GM19328 (cell line): Measurements from ENCODE around the gene PTX4.

Experiments used
- ATAC-seq: cut with Tn5 transposase; IDR thresholded peaks from one replicate; pipeline ENCODE4 v1.9.1; 2021; ENCODE audit warnings: mild to moderate bottlenecking, moderate library complexity; ENCODE audit not compliant: unreplicated experiment

PTX4 gene

DNA sequence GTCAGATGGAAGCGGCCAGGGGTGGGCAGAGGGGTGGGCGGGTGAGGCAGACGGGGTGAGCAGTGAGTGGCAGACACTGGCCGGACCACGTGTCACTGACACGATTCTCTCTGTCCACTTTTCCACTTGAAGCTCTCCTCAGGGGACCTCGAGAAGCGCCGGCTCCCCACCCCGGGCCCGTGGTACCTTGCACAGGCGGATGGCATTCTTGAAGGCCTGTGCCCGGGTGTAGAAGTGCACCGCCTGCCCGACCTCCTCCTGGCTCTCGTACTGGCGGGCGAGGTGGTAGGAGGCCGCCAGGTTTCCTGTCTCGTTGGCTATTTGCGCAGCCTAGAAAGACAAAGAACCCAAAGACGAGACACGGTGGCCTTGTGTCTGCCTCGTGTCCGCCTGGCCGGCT lies 35.6 kb upstream of the PTX4 start:
- ATAC-seq, result no peak

DNA sequence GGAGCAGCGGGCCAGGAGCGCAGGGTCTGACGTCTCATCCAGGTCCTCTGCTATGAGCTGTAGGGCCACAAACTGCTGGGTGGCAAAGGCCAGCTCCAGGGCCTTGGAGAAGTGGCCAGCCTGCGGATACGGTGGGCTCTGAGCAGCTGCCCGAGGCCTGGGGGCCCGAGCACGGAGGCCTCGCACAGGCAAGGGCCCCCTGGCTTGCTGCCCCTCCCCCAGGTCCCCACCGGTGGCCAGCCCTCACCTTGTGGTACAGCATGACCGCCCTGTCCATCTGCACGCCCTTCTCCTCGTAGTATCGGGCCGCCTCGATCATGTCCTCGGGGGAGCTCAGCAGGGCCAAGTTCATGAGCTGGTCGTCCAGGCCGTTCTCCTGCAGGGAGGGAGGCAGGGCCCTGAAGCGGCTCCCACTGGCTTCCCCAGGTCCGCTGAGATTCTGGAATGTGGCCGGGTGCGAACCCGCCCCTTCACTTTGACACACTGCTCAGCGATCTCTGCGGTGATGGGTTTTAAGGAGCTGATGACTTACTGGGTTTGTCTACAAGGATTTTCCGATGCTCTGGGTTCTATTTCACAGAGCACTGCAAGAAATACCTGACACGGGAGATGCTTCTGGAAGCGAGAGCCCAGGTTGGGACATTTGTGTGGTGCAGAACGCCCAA lies 35.0 kb upstream of the PTX4 start:
- ATAC-seq, result no peak

DNA sequence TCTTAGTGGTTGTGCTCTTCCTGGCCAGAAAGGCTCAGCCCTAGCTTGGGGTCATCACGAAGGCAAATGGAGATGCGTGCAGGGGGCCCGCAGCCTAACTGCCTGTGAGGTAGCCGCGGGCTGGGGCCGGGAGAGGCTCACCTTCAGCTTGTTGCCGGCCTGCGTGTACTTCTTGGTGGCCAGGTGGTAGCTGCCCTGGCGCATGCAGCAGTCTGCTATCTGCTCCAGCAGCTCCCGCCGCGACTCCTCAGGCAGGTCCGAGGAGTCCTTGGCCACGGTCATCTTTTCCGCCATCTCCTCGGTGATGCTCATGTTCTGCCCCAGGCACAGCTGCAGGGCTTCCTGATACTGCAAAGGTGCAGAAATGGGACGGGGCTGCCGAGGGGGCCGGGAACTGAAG lies 31.7 kb upstream of the PTX4 start:
- ATAC-seq, result no peak

DNA sequence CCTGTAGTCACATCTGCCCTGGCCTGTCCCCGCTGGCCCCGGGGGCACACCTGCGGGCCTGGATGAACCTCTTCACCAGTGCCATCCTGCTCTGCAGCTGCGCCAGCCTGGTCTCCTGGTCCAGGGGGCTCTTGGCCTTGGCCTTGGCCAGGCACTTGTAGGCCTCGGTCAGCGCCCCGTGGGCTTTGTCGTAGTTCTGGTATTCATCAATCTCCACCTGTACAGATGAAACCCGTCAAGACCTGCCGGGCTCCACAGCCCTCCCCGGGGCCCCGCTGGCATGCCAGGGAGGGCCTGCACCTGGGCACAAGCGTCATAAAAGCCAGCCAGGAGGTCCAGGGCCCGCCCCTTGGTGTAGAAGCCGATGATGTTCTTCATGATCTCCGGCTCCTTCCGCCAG lies 31.1 kb upstream of the PTX4 start:
- ATAC-seq, result no peak

DNA sequence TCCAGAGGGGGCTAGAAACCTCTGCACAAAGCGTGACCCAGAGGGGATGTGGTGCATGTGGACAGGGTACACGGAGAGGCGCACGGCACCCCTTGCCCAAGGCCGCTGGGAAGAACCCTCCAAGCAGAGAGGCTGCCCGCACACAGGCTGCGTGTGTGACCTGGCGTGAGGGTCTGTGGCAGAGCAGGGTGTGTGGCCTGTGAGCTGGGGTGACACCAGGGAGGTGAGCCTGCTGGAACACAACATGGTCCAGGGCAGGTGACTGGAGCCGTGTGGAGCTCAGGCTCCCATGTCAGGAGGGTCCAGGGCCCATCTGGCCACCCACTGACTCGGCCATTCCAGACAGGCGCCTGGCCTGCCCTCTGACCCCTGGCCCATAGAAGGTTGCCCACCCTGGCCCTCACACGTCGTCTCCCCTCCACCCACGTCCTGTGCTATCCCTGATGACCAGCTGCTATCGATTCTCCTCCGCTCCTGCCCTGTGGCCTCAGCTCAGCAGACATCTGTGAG lies 29.9 kb upstream of the PTX4 start:
- no peak for ATAC-seq

DNA sequence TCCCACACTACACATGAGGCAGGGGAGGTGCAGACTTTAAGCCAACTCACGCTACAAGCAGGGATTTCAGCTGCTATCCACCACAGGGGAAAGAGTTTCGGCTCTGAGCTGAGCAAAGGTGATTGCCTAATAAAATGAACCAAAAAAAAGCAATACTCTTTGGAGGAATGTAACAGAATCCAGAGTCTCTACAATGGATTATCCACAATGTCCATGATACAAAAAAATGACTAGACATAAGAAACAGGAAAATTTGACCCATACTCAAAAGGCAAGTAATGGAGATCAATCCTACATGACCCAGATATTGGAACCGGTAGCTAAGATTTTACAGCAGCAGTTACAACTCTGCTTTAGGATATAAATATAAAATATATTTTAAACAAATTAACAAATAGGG lies 25.8 kb upstream of the PTX4 start:
- no peak for ATAC-seq

DNA sequence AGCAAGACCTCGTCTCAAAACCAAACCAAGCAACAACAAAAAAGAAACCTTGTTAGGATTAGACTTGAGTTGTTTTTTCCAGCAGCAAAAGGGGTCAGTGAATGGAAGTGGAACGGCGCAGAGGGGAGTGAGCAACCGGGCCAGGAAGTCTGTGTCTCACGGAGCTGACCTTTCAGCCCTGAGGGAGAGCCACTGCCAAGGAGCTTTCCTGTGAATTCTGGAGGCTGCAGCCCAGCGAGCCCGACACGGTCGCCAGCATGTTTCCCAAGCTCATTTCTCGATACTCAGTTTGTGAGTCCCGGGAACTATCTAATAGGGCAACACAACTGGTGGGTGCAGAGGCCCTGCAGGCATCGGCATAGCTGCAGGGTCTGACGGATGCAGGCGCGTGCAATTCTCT lies 24.0 kb upstream of the PTX4 start:
- ATAC-seq, result no peak

DNA sequence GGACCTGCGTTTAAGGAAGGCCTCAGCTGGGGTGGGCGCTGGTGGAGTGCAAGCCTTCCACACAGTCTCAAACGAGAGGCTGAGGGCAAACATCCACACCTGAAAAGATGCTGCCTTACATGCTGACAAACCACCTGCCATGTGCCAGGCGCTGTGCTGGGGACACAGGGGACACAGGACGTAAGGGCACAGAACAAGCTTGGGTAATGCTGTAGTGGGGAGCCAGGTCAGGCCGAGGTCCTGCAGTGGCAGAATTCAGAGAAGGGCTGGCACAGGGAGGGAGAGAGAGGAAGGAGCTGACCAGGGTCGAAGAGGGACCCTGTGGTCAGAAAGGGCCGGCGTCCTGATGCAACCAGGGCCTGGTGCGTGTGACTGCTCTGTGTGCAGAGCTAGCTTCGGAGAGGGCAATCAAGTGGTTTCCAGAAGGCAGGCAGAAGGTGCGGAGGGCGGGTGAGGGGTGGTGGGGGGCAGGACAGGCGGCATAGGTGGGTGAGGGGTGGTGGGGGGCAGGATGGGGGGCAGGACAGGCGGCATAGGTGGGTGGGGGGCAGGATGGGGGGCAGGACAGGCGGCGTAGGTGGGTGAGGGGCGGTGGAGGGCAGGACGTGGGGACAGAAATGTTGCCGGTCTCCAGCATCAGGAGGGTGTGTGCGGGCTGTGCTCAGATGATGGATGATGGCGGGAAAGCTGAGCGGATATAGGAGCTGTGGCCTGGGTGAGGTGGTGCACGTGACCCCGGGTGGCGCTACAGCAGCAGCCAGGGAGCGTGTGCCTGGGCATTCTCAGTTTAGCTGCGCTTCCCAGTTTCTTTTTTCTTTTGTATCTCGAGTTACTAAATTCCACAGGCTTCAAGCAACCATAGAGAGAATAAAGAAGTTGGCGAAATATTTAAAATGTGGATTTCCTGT lies 23.2 kb upstream of the PTX4 start:
- no peak for ATAC-seq

DNA sequence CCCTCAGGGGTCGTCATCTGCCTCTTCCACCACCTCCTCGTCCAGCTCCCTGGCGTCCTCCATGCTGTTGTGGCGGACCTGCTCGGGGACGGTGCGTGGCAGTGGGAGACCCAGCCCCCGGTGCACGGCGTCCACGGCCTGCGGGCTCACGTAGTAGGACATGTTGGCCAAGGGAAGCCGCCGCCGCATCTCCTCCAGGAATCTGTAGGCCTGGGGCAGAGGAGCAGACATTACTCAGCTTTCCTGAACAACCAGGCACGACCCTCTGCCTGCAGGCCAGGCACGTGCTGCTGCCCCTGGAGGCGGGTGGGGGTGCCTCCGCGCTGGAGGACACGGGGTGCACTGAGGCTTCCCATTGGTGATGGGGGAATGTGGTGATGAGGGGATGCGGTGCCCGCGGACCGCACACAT lies 22.2 kb upstream of the PTX4 start:
- ATAC-seq, result no peak

DNA sequence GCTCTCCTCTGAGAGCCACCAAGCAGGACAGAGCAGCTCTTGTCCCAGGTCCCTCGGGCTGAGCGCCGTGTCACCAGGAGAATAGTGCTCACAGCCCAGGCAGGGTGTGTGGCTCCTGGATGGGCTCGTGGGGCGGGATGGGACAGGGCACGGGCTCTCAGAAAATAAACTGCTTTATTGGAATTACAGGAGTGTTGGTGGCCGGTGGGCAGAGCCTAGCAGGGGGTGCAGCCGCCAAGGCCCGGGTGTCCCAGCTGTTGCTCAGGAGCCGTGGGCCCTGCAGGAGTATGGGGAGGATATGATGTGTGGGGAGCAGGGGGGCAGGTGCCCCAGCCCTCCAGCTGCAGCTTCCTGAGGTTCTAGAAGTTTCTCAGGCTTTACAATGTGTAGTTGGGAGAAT lies 21.5 kb upstream of the PTX4 start:
- ATAC-seq, result no peak

DNA sequence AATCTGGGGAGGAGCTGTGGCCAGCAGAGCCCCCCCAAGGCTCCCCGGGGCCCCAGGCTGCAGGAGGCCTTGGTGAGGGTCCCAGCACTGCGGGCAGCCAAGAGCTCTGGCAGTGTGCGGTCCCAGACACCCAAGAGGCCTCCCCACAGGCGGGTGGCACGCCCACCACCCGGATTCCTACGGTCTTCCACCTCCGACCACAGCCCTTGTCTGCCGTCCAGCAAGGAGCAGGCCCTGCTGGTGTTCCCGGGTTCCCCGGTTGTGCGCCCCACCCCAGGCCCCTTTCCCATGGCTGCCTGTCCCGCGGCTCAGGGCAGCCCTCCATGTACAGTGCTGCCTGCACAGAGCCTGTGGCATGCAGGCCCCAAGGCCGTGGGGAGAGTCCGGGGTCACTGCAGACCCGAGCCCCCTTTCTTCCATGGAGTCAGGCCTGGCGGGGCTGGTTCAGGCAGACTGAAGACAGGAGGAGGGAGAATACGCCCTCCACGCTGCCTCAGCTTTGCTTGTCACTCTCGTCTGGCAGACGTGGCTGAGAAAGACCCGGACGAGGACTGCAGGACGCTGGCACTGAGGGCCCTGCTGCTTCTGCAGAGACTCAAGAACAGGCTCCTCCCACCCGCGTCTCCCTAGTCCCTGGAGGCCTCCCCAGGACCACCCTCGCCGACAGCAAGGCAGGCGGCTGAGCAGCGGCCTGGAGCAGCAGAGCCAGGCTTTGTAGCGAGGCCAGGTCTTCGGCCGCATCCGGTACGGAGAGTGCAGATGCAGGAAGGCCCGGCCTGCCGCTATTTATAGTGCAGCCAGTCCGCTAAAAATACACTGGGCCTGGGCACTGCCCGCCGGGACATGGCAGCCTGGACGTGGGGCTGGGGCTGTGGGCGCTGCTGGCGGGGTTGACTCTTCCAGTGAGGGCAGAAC lies 20.8 kb upstream of the PTX4 start:
- no peak for ATAC-seq

DNA sequence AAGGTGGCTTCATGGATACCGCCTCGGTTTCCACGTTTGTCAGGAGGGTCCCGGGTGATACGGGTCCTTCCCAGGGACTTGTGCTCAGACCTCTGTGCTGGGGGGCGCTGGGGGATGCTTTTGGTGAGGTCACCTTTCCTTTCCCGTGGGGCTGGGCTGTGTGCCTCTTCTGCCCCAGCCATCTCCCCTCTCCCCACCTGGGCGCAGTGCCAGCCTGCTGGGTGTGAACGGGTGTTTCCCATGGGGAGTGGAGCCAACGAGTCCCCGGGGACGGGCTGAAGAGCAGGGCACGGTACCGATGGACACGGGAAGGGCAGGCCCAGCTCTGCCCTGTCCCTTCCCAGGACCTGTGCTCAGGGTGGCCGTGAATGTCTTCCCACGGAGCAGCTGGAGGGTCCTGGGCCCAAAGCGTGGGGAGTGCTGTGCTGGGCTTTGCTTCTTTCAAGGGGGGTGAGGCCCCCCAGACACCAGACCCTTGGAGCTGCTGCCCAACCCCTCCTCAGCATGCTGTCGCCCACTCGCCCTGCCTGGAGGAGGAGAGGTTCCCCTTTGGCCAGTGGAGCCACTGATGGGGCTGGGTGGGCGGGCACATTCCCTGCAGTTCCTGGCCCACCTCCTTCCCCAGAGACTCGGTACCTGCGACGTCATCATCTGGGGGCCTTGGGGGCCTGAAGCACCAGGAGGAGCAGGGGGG lies 19.9 kb upstream of the PTX4 start:
- no peak for ATAC-seq

DNA sequence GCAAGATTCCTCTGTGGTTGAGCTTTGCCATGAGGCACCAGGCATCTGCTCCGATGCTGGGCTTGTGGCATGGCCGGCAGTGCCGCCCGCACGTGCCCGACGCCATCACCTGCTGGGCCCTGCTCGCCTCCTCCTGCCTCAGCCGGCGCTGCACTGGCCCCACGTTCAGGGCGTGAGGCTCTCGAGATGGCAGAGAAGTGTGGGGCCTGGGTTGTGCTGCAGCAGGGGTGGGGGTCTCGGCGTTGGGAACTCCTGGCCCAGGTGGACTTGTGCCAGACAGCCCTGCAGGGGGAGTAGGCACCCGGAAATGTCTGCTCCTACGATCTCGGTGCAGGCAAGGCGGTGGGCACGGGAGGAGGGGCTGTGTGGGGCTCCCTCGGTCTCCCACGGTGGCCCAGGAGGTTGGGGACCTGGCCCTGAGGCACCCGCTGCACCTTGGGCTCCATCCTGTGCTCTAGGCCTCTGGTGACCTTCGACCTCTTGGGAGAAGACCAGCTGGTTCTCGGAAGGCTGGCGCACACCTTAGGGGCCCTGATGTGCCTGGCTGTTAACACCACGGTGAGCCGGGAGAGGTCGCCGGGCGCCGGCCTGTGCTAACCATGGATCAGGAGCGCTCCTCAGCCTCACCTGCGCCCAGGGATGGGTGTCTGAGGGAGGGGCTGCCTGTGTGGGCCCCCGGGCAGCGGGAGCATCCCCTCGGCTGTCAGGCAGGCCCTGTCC lies 17.9 kb upstream of the PTX4 start:
- ATAC-seq, result no peak

DNA sequence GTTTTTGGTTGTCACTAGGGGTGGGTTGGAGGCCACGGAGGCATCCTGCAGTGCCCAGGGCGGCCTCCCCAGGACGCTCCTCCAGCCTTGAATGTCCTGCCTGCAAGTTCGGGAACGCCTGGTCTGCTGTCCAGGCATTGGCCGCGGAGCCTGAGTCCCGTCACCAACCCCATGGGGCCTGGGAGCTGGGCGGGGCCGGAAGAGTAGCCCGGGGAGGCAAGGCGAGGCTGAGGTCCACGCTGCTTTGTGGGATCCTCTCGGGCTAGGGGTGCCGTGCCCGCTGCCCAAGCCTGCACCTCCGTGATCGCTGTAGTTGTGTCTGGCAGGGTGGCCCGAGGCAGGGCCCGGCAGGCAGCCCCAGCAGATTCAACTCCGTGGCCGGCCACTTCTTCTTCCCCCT lies 17.2 kb upstream of the PTX4 start:
- no peak for ATAC-seq

DNA sequence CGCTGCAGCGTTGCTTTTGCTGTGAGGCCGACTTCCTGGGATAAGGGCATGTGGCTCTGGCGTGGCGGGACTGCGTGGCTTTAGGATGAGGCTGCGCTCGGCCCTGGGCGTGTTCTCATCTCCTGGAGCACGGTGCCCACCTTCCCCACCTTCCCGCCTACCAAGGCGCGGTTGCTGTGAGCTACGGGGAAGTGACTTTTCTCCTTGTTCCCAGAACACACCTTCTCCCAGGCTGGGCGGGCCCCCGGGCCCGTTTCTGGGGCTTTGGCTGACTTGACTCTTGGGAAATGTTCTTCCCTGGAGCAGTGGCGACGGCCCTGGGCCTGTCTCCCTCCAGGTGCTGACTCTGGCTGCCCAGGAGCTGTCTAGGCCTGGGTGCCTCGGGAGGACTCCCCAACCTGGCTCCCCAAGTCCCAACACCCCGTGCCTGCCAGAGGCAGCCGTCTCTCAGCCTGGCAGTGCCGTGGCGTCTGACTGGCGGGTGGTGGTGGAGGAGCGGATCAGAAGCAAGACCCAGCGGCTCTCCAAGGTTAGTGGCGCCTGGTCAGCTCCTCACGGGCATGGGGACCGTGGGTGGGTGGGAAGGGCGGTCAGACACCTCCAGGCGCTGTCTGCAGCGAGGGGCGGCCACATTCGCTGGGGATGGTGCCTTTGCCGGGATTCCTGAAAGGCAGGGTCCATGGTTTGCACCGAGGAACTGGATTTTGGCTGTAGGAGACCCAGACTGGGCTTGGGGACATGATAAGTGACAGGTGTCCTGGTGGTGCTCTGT lies 16.5 kb upstream of the PTX4 start:
- ATAC-seq, result no peak

DNA sequence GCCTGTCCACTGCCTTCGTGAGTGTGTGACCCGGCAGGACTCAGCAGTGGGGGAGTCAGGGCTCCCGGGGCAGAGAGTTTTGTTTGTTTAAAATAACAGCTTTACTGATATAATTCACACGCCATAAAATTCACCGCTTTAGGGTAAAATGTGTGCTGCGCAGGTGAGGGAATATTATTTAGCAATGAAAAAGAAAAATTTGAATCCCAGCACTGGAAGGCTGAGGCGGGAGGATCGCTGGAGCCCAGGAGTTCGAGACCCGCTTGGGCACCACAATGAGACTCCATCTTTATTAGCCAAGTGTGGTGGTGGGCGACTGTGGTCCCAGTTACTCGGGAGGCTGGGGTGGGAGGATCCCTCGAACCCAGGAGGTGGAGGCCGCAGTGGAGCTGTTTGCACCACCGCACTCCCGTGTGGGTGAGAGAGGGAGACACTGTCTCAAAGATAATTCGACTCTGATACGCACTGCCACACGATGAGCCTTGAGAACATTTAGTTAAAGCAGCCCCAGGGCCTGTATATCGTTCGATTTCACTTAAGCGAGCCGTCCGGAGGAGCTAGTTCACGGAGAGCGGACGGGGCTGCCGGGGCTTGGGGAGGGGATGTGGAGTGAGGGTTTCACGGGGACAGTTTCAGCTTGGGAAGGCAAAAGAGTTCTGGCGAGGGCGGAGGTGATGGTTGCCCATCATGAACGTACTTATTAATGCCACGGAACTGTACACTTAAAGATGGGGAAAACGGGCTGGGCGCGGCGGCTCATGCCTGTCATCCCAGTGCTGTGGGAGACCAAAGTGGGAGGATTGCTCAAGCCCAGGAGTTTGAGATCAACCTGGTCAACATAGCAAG lies 14.6 kb upstream of the PTX4 start:
- no peak for ATAC-seq

DNA sequence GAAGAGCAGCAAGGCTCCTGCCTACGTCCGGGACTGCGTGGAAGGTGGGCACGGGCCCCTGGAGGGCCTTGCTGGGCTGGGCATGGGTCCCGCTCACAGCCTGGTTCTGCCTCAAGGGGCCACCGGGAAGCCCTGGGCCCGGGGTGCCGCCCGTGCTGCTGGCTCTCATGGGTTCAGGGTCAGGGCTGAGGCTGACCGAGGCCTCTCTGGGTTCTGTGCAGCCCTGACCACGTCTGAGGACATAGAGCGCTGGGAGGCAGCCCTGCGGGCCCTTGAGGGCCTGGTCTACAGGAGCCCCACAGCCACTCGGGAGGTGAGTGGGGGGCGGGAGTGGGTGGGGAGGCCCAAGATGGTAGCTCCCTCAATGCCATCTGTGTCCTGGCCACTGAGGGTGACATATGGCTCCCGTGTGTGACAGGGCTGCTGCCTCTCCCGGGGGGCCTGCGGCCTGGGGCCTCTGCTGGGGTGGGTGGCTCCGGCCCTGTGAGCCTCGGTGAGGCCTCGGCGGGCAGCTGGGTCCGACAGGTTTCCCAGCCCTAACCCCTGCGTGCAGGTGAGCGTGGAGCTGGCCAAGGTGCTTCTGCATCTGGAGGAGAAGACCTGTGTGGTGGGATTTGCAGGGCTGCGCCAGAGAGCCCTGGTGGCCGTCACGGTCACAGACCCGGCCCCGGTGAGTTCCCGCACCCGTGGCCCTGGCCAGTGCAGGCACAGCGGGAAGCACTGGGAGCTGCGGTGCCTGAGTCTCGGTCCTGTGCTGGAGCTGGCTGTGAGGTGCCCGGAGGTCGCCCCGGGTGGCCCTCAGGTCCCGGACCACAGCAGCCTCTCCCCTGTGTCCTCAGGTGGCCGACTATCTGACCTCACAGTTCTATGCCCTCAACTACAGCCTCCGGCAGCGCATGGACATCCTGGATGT lies 13.6 kb upstream of the PTX4 start:
- no peak for ATAC-seq
